ENCODE measurements around the gene CACNB4.

GRCh38 chr2:151908204-151908882 lies 190.5 kb downstream of the CACNB4 start:
- TF ChIP-seq CTCF (IDR thresholded peaks at IDR 0.05) (no peak), POLR2A (IDR thresholded peaks at IDR 0.05) (no peak)

Measured in prostate gland (tissue), 2 donors.